IPS DF 4.7 (cell line): ENCODE data around the gene CHD6.
"Not testable (repeated sequence)": the region's sequence is repeated elsewhere in the genome, so short reads cannot be mapped to it uniquely, and the experiment has no call there.

Experiments used
- DNase-seq: peaks from one replicate; pipeline ENCODE4 v3.0.0-alpha.2; 2013; ENCODE audit warnings: low spot score; ENCODE audit errors: extremely low read depth

The CHD6 gene

DNA sequence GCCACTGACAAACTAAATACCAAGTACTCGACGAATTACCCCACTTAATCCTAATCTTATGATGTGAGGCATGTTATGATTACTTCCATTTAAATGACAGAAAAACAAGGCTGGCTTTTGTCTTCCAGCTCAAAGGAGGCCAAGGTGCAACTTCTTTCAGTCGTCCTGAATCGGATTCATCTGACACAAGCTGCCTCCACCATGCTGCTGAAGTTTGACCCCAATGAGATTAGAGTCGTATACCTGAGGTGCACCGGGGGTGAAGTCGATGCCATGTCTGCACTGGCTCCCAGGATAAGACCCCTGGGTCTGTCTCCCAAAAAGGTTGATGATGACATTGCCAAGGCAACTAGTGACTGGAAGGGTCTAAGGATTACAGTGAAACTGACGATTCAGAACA lies 71.0 kb downstream of the CHD6 start:
- DNase-seq, result no peak

DNA sequence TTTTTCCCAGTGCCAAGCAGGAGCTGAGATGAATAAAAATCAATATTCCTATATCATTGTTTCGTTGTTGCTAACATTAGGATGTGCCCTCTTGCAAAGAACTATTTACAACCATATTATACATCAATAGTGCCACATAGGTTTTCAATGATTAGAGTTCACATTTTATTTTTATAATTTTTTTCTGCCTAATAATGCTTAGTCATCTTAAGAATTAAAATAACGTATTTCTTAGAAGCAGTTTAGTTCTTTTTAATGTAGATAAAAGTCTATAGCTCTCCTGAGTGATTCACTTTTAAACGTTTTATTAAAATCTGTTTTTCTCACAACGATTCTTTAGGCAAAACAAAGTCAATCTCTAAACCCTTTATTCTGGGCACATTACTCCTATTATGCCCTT lies 71.6 kb downstream of the CHD6 start:
- DNase-seq, result no peak

DNA sequence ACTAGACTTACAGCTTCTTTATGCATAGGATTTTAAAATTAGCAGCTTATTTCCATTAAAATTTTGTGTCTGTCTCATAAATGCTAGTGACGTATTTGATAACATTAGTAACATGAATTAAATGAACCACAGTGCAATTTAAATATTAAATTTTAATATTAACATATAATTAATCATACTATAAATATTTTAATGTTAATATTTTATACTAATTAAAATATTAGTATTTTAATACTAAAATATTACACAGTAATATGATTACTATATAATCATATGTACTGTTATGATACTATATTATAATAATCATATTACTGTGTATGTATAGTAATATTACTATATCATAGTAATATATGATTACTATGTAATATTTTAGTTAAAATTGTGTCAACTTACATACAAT lies 73.7 kb downstream of the CHD6 start:
- DNase-seq, result no peak

DNA sequence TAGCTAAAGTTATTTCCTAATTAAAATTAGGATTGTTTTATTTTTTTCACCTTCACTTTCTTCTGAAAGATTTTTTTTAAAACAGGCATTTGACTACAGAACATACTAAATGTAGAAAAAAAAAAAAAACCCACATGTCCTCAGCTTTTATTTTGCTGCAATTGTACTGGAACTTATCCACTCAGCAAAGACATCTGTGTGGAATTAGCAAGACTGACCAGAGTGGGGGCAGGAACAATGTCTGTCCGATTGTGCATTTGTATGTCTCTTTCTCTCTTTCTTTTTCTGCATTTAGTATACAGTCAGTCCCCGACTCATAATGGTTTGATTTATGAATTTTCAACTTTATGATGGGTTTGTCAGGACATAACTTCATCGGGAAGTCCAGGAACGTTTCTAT lies 77.3 kb downstream of the CHD6 start:
- no peak for DNase-seq

DNA sequence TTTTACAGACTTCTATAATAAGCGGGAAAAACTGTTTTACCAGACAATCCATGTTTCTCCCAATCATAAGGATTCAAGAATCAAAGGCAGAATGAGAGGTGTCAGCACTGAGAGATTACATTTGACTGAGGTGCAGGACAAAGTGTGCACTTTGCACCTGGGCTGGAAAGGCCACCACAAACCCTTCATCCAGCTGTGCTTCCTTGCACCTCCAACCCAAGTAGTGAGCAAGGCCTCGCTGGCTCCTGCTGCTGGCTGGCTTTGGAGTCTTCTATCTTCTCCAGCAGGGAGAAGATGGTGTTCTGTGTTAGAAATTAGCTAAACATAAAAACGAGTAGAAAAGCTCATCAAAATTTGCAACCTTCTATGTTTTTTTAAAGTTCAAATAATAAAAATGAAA lies 77.7 kb downstream of the CHD6 start:
- no peak for DNase-seq

DNA sequence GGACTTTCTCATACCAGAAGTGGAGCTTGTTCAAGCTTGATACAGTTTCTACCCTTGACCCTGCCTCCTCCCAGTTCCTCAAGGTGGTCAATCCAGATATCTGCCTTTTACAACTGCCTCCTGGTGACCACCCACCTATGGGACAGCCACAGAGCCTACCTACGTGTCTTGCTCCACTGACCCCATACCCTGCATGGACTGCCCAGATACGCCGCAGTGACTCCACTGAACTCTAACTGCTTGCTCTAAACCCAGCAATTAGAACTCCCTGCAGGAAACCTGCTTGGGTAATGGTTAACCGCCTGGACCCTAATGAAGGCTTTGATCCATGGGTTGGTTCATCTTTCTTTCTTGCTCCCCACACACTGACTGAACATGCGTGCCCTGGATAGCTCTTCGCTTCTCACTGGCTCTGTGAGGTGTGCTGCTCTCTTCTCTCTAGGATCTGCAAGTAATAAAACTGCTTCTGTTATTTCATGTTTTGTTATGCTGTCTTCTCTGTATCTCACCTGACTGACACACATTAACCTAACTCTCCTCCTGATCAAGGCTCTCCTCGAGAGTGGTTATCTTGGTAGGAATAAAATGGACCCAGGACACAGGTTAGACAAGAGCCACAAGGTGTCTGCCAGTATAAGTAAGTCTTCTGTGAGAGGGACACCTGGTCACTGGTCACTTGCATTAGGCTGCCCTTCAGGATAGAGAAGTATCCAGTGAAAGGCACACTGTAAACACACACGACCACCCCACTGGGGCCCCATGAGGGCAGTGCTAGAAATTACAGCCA lies 79.2 kb downstream of the CHD6 start:
- DNase-seq, result no peak

DNA sequence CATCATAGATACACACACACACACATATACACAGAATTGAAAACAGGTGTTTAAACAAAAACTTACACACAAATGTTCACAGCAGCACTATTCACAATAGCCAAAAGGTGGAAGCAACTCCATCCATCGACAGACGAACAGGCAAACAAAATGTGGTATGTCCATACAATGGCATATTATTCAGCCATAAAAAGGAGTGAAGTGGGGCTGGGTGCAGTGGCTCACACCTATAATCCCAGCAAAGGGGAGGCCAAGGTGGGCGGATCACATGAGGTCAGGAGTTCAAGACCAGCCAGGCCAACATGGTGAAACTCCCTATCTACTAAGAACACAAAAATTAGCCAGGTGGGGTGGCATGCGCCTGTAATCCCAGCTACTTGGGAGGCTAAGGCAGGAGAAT lies 80.3 kb downstream of the CHD6 start:
- DNase-seq, result no peak

DNA sequence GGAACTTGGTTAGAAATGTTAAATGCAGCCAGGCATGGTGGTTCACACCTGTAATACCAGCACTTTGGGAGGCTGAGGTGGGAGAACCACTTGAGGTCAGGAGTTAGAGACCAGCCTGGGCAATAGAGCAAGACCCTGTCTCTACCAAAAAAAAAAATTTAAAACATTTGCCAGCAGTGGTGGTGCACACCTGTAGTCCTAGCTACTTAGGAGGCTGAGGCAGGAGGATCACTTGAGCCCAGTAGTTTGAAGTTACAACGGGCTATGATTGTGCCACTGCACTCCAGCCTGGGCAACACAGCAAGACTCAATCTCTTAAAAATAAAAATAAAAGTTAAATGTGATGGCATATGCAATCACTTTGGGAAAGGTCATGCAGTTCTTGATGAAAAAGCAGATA lies 82.6 kb downstream of the CHD6 start:
- not testable (repeated sequence) for DNase-seq

DNA sequence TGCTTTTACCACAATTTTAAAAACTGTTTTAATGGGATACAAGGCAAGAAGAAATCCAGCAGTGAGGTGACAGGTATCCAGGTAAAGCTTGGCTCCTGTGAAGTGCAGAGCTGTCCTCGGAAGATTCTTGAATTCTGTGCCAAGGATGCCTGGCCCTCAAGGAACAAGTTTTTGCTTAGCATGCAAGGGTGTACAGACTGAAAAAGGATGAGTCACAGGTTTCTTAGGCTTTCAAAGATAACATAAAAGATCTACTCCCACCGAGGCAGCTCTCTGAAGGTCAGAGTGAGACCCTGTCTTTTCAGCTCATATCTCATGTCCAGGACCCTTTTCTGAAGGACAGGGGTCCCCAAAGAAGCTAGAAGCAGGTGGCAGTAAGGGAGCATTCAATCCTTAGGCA lies 83.3 kb downstream of the CHD6 start:
- no peak for DNase-seq

DNA sequence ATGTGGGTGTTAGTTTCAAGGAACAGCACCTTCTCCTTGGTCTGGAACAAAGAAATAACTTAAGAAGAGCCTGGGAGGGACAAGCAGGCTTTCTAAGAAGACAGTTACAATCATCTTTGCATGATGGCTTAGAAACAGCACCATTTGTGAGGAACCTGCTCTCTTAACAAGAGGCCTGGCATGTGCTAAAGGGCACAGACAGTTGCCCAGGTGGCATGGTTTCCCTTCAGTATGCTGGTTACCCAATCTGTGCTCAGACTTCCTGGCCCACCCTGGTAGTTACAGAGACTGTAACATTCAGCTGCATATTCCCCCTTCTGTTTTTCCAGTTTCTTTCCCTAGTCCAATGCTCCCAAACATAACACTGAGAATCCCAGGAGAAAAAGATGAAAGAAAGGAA lies 84.0 kb downstream of the CHD6 start:
- DNase-seq, result no peak

DNA sequence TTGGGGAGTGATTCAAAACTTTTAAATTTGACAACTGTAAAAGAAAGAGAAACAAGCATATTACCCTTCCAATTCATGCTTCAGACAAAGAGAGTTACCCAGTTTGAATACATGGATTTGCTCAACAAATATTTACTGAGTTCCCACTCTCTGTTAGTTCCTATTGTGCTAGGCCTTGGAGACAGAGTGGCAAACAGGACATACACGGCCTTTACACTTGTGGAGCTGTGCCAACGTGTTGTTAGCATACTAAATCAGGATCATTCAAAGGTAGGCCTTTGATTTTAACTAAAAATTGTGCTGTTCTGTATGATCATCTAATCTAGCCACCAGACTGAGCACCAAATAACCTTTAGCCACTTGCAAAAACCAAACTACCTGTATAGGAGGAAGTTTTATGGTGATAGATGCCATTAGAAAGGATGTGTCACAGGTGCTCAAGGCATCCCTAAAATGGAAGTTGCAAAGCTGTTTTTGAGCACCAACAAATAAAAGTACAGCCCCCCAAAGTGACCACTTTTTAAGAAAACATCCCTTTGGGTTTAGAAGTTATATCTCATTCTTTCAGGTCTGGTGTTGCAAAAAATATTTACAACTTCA lies 84.5 kb downstream of the CHD6 start:
- DNase-seq, result no peak

DNA sequence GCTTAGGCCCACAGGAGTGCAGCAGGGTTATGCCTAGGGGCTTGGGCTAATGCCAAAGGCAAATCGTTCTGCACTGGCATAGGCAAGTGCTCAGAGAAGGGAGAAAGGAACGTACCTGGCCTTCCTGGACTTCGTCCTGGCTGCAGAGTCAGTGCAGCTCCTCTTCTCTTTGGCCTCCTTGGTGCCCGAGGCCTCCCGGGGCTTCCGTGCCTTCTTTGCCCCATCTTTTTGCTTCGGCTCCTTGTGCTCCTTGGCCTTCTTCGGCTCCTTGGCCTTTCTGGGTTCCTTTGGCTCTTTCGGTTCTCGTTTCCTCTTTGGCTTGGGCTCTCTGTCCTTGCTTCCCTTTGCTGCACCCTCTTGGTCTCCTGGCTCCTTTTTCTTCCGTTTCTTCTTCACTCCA lies 85.2 kb downstream of the CHD6 start:
- no peak for DNase-seq

DNA sequence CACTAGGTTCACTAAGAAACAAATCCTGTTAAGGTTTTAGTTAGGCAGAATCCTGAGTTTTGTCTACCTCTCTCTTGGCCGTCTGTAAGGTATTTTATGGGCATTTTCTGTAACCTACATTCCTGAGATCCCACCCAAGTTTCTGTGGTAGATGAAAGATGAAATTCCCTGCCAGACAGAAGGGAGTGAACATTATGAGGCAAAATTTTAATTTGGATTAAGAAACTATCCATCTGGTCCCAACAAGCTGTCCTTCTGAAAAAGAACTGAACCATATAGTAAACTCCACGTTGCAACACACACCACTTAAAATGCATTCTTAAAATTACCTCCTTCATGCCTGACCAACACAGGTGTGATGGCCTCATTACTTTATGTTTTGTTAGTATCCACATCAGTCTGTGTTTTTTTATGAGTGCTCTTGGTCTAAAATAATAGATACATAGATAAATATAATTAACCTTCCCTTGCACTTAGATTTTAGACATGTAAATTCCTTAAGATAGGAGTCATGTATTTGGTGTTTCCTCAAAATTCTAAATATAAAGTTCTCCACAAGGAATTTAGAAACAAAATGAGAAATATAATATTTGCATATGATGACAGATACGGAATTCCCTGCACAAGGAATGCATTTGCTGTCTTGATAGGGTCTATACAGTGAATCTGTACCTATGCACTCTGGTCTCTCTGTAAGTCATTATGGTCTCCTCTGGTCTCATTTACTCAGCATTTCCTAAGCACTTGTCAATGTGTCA lies 86.5 kb downstream of the CHD6 start:
- no peak for DNase-seq

DNA sequence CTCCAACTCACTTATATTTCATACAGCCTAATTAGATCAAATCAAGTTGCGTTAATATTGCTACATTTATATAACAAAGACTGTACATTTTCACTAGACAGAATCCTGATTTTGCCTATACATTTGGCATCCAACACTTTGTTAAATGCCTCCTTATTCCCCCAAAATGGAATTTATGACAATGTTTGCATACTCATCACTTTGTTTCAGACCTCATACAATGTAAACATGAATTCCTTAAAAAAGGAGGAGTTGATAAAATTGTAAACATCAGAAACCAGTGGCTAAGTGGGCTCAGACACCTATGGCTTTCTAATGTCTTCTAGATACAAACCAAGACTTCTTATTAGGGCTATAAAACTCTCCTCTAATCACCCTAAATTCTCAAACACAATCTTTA lies 87.3 kb downstream of the CHD6 start:
- no peak for DNase-seq

DNA sequence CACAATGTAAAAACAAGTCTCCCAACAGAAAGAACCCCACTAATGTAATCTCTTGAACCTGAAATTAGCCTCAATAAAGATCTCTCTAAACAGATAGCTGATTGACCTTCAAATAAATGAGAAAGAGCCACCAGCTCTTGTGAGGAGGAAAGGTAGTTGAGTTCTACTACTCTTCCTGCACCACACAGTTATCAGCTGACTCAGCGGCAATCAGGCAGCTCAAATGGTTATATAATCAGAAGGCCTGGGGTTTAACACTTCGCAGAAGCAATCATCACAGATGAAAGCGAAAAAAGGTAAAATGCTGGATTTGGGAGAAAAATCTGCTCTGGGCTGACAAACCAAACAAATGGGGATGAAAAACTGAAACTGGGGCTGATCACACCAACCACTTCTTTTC lies 91.8 kb downstream of the CHD6 start:
- no peak for DNase-seq

DNA sequence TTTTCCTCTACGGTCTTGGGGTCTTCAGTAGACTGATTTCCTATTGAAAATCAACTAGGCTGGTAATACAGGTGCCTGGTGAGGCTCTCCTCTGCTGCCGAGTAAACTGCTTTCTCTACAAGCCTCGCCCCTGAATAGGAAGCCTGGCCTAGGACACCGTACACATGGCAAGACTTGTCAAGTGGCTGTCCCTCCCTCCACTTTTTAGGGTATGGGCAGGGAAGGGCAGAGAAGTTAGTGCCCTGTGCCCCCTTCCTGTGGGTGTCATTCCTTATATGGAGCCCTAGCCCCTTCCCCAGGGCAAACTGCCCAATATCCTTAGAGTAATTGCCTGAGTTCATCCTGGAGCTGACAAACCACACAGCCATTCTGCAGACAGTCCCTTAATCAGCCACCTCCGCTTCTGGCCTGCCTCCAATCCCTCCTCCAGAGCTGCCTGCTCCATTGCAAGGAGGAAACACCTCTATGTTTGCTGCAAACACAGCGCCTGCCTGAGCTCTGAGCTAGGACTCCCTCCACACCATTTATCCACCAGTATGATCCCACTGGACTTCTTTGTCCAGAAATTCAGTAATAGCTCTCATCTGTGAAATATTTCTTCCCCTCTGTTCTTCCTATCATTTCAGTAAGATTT lies 93.1 kb downstream of the CHD6 start:
- DNase-seq, result no peak

DNA sequence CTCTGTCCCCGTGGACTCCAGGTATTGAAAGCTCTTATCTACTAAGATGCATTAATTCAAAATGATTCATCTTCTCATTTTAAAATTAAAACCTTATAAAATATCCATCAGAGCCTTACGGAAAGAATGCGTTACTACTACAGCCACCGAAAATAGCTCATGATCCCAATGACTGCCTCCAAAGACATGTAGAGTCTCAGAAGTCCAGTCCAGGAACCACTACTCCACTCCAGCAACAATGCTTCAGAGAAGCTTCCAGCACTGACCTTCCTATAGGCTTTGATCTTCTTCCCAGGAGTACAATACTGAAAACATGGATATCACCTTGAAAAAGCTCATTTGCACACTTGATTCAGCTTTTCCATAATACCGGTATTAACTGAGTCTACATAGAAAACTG lies 94.3 kb downstream of the CHD6 start:
- no peak for DNase-seq

DNA sequence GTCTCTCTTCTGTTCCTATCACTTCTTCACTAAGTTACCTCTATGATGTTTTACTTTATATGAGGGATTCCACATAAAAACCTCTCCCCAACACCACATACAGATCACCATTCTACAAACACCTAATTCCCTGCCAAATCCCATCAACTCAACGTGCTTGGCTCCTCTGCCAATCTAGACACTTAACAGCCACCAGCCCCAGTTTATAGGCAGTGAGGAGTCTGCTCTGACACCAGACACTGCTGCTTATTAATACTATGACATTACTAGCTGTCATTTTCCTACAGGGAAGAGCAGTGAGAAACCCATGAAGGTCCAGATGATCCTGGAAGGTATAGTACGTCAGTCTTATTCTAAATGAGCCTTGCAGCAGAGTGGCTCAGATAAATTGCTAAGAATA lies 104.3 kb downstream of the CHD6 start:
- DNase-seq, result no peak

DNA sequence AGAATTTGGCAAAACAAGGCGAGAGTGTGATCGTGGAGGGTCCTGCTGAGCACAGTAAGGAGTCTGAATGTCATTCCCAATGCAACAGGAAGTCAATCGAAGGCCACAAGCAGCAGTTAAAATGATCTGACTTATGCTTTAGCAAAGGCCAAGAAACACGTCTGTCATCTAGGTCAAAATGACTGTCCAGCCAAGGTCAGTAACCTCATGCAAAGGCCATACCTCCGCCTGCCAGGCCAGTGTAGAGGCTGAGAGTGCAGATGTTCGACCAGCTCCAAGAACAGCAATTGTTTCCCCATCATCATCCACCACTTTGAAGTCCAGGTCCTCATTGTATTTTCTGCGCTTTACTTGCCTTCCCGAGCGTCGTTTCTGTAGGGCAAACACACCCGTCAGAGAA lies 105.6 kb downstream of the CHD6 start:
- no peak for DNase-seq

DNA sequence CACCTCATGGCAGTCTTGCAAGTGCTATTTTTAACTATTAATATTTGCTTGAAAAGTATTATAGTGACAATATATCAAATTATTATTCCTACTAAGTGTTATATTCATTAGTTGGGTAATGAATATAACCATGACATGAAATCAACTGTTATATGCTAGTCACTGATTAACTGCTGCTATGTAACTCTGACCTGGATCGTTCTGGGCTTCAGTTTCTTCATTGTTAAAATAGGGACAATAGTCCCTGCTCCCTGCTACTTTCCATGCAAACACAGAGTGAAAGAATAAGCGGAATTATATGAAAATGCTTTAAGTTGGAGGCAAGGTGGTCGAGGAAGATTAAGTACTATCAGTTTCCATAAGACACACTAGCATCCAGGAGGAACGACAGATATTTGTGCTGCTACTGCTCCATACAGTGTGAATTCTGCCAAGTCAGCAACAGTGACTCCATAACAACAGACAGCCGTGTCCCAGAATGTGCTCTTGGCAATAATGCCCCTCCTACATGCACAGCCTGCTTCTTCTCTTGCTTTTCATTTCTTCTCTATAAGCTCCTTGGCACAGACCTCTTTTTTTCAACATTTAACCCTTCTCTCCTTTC lies 107.2 kb downstream of the CHD6 start:
- no peak for DNase-seq

DNA sequence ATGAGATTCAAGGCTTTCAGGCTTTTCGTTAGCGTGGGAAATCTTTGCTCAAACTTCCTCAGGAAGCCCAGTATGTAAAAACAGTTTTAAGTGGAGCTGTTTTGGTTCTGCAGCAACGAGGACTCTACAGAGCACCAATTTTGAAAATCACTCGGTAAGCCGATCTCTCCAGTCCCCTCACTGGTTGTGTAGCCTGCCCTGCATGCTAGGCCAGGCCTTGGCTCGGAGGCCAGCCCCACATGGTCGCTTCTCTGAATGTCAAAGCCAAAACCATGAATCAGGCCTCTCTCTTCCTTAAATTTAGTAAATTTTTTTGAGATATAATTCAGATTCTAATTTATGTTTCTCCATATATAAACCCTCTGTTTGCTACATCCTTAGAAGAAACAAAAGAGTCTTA lies 108.0 kb downstream of the CHD6 start:
- no peak for DNase-seq
